PC-3 (cell line): ENCODE measurements around the gene GPC3. TPM values are rescaled to one million over a fixed set of nuclear protein-coding genes. Genes with fewer than 3 reads are reported as not detected.

Experiments
- ATAC-seq: fragments of 200-7000 bp; cut with Tn5 transposase; 2 replicates; pipeline ENCODE4 v1.9.1; 2020; ENCODE audit warnings: mild to moderate bottlenecking, moderate library complexity
- BruUV-seq: library from RNA; stranded (reverse); fragments of 400-500 nt; replicated peaks from 2 replicates; lab custom pipeline; 2021; lab: Mats Ljungman, UMichigan
- CTCF ChIA-PET: fragments of 300-600 bp; sonication (Branson Sonifier 250); formaldehyde crosslinking; loops from one replicate; lab custom pipeline; 2022; ENCODE audit warnings: antibody characterized with exemption; lab: Charles Lee
- POLR2A ChIA-PET: fragments of 300-600 bp; sonication (Branson Sonifier 250); formaldehyde crosslinking; loops from one replicate; lab custom pipeline; 2022; ENCODE audit warnings: antibody characterized with exemption; ENCODE audit not compliant: unreplicated experiment; lab: Charles Lee
- DNase-seq: peaks from one replicate; pipeline ENCODE4 v3.0.0-alpha.2; 2015
- H2AFZ ChIP-seq: fragments of 300-600 bp; sonication (generic); 2 replicates; pipeline ENCODE4 v1.6.0; 2016; ENCODE audit warnings: antibody characterized with exemption, low read length
- H3F3A ChIP-seq: fragments of 300-600 bp; sonication (generic); one replicate; pipeline ENCODE4 v1.6.0; 2017; ENCODE audit warnings: antibody characterized with exemption, low read length, control low read depth, mild to moderate bottlenecking; ENCODE audit not compliant: unreplicated experiment
- H3K27ac ChIP-seq: fragments of 300-600 bp; sonication (generic); 2 replicates; pipeline ENCODE4 v1.5.1; 2016; ENCODE audit warnings: mild to moderate bottlenecking, low read length
- H3K27me3 ChIP-seq: fragments of 300-600 bp; sonication (generic); 2 replicates; pipeline ENCODE4 v1.6.1; 2016; ENCODE audit warnings: low read length, mixed read lengths
- H3K36me3 ChIP-seq: fragments of 300-600 bp; sonication (generic); 2 replicates; pipeline ENCODE4 v1.6.1; 2016; ENCODE audit warnings: low read depth, mixed run types, low read length, mixed read lengths
- H3K4me1 ChIP-seq: fragments of 300-600 bp; sonication (generic); 2 replicates; pipeline ENCODE4 v1.5.1; 2016; ENCODE audit warnings: low read length; ENCODE audit not compliant: insufficient read depth
- H3K4me2 ChIP-seq: fragments of 300-600 bp; sonication (generic); 2 replicates; pipeline ENCODE4 v1.6.0; 2016; ENCODE audit warnings: low read length
- H3K4me3 ChIP-seq: fragments of 300-600 bp; sonication (generic); 2 replicates; pipeline ENCODE4 v1.5.1; 2016; ENCODE audit warnings: mild to moderate bottlenecking, low read length, mixed read lengths
- H3K79me2 ChIP-seq: fragments of 300-600 bp; sonication (generic); 2 replicates; pipeline ENCODE4 v1.6.1; 2017; ENCODE audit warnings: low read length, mixed read lengths
- H3K9ac ChIP-seq: fragments of 300-600 bp; sonication (generic); 2 replicates; pipeline ENCODE4 v1.6.0; 2016; ENCODE audit warnings: mild to moderate bottlenecking, low read length
- H3K9me2 ChIP-seq: fragments of 300-600 bp; sonication (generic); replicated peaks from 2 replicates; pipeline ENCODE4 v1.6.1; 2016; ENCODE audit warnings: mixed run types, low read length, mixed read lengths
- H3K9me3 ChIP-seq: fragments of 300-600 bp; sonication (generic); 2 replicates; pipeline ENCODE4 v1.6.1; 2016; ENCODE audit warnings: low read length, mixed read lengths
- H4K20me1 ChIP-seq: fragments of 300-600 bp; sonication (generic); 2 replicates; pipeline ENCODE4 v1.6.1; 2016; ENCODE audit warnings: low read length, mixed read lengths
- CTCF ChIP-seq: fragments of 300-600 bp; sonication (generic); conservative IDR thresholded peaks from 2 replicates; pipeline ENCODE4 v1.5.1; 2017; ENCODE audit warnings: antibody characterized with exemption, low read depth, mild to moderate bottlenecking, low read length
- EZH2 ChIP-seq: fragments of 300-600 bp; sonication (generic); IDR thresholded peaks from one replicate; pipeline ENCODE4 v1.6.1; 2017; ENCODE audit warnings: antibody characterized with exemption, mild to moderate bottlenecking, low read length; ENCODE audit not compliant: unreplicated experiment
- EZH2phosphoT487 ChIP-seq: fragments of 300-600 bp; sonication (generic); IDR thresholded peaks from 2 replicates; pipeline ENCODE4 v1.6.1; 2018; ENCODE audit warnings: mild to moderate bottlenecking, antibody characterized with exemption, low read length, borderline replicate concordance
- intact Hi-C: fragments of 100-400 bp; cut with micrococcal nuclease; formaldehyde crosslinking; loops from 2 replicates; pipeline ENCODE4 v1.9.0; 2023
- total RNA-seq: library from RNA; depleted of rRNA; stranded (reverse); fragments of >200 nt; gene quantifications from 2 replicates; pipeline ENCODE4 v1.2.3, GENCODE V29; 2014

The GPC3 gene
- total RNA-seq, 1 experiment from 2014 or later = not detected

GRCh38 chrX:133923548-133923947 is 61.8 kb downstream of the GPC3 start:
- Histone ChIP-seq H3F3A (no peaks in the 10 kb centered on the region), H3K9me3 (no peaks in the 10 kb centered on the region), H2AFZ (no peak overlapping the region), H3K27me3 (peaks cover 5% of the 10 kb centered on the region; the same call in 1 of the 2 replicates), H3K4me1 (no peaks in the 10 kb centered on the region), H3K36me3 (no peaks in the 10 kb centered on the region), H3K79me2 (no peaks in the 10 kb centered on the region), H3K4me2 (no peak overlapping the region), H3K4me3 (no peak overlapping the region), H3K27ac (no peak overlapping the region), H4K20me1 (no peaks in the 10 kb centered on the region), H3K9ac (no peak overlapping the region), H3K9me2 (no peaks in the 10 kb centered on the region)
- no peak for ATAC-seq
- ChIA-PET CTCF (interaction anchor here (0.7 kb wide), 1 partner anchor 1283 kb away, joined by 3 read pairs; no protein-coding TSS in a partner anchor), POLR2A (no interaction called here)
- TF ChIP-seq EZH2 (no peak), CTCF (no peak), EZH2phosphoT487 (no peak)
- DNase-seq = no peak
- no TSS peak for BruUV-seq
- intact Hi-C loops = no loop called here

GRCh38 chrX:133923113-133923512 is 62.3 kb downstream of the GPC3 start:
- Histone ChIP-seq H3K79me2 (no peaks in the 10 kb centered on the region), H3K4me3 (no peak overlapping the region), H3F3A (no peaks in the 10 kb centered on the region), H3K4me2 (no peak overlapping the region), H3K9me3 (no peaks in the 10 kb centered on the region), H3K27ac (no peak overlapping the region), H3K27me3 (peaks cover 5% of the 10 kb centered on the region; the same call in 1 of the 2 replicates), H3K9ac (no peak overlapping the region), H3K4me1 (no peaks in the 10 kb centered on the region), H2AFZ (no peak overlapping the region), H3K36me3 (no peaks in the 10 kb centered on the region), H3K9me2 (no peaks in the 10 kb centered on the region), H4K20me1 (no peaks in the 10 kb centered on the region)
- CTCF ChIA-PET = interaction anchor here (0.7 kb wide), 1 partner anchor 1283 kb away, joined by 3 read pairs; no protein-coding TSS in a partner anchor
- intact Hi-C loops = no loop called here
- ATAC-seq (no peak), DNase-seq (no peak)
- POLR2A ChIA-PET = no interaction called here
- BruUV-seq = no TSS peak
- no peak for TF ChIP-seq CTCF
- TF ChIP-seq EZH2 = no peak
- TF ChIP-seq EZH2phosphoT487 = no peak

GRCh38 chrX:133922390-133922771 is 63.0 kb downstream of the GPC3 start:
- Histone ChIP-seq H3K4me1 (no peaks in the 10 kb centered on the region), H3K79me2 (no peaks in the 10 kb centered on the region), H3F3A (no peaks in the 10 kb centered on the region), H3K4me2 (no peak overlapping the region), H3K9ac (no peak overlapping the region), H3K4me3 (no peak overlapping the region), H3K27ac (no peak overlapping the region), H3K36me3 (no peaks in the 10 kb centered on the region), H4K20me1 (no peaks in the 10 kb centered on the region), H3K9me2 (no peaks in the 10 kb centered on the region), H3K27me3 (peaks cover 5% of the 10 kb centered on the region; the same call in 1 of the 2 replicates), H2AFZ (no peak overlapping the region), H3K9me3 (no peaks in the 10 kb centered on the region)
- DNase-seq (no peak), ATAC-seq (no peak)
- intact Hi-C loops = loop anchor here (1.0 kb wide), 1 partner anchor 130 kb away; no protein-coding TSS in a partner anchor
- BruUV-seq = no TSS peak
- ChIA-PET CTCF (no interaction called here), POLR2A (no interaction called here)
- TF ChIP-seq EZH2 (no peak), CTCF (no peak), EZH2phosphoT487 (no peak)
